ENCODE results near the gene ADPRH. TPM values are rescaled to one million over a fixed set of nuclear protein-coding genes. Genes with fewer than 3 reads are reported as not detected.

Gene ADPRH
- total RNA-seq, 1 donor from 2014 or later = 0.77 TPM

- Mint-ChIP-seq H3K4me1 (peaks cover 12% of the 10 kb centered on the region), H3K36me3 (no peaks in the 10 kb centered on the region), H3K27ac (peak overlapping the region; percentile 92), H3K9me3 (no peaks in the 10 kb centered on the region), H3K27me3 (ENCODE audit: insufficient read depth, low read depth) (peaks cover 15% of the 10 kb centered on the region), H3K4me3 (peak overlapping the region; percentile 88)
- peak overlapping the region; percentile 77 for H2AFZ ChIP-seq (replicated peaks)
- peaks cover 16% of the 10 kb centered on the region for H3K27me3 ChIP-seq
- H4K20me1 ChIP-seq (ENCODE audit: low read depth) = no peaks in the 10 kb centered on the region
- peak overlapping the region; percentile 74 for H3K4me2 ChIP-seq
- peak overlapping the region; percentile 56 for H3K4me3 ChIP-seq
- H3K9ac ChIP-seq = no peak overlapping the region
- no peaks in the 10 kb centered on the region for H3K9me3 ChIP-seq (ENCODE audit: low read depth)
- H3K79me2 ChIP-seq (ENCODE audit: low read depth) = no peaks in the 10 kb centered on the region
- H3K4me1 ChIP-seq = peaks cover 11% of the 10 kb centered on the region
- H3F3A ChIP-seq (ENCODE audit: low read depth) = peaks cover 16% of the 10 kb centered on the region
- H3K36me3 ChIP-seq = no peaks in the 10 kb centered on the region
- DNase-seq (ENCODE audit: low spot score) = peak; percentile 74
- no peak overlapping the region for H3K27ac ChIP-seq
- TF ChIP-seq EZH2 (IDR thresholded peaks at IDR 0.05) (no peak), CTCF (IDR thresholded peaks at IDR 0.05) (no peak), EZH2phosphoT487 (IDR thresholded peaks at IDR 0.05) (no peak)
These were observed 922 bp downstream of the ADPRH start for GRCh38 chr3:119580067-119580760.

- Histone ChIP-seq H3K9ac (no peak overlapping the region), H3K36me3 (no peaks in the 10 kb centered on the region), H4K20me1 (ENCODE audit: low read depth) (no peaks in the 10 kb centered on the region), H3K4me2 (no peak overlapping the region), H3K4me3 (no peak overlapping the region), H3K27ac (no peak overlapping the region), H3K27me3 (peaks cover 16% of the 10 kb centered on the region), H3K9me3 (ENCODE audit: low read depth) (no peaks in the 10 kb centered on the region), H3K79me2 (ENCODE audit: low read depth) (no peaks in the 10 kb centered on the region), H3K4me1 (peaks cover 11% of the 10 kb centered on the region), H3F3A (ENCODE audit: low read depth) (peaks cover 16% of the 10 kb centered on the region), H2AFZ (replicated peaks) (no peak overlapping the region)
- H3K9me3 Mint-ChIP-seq = no peaks in the 10 kb centered on the region
- H3K36me3 Mint-ChIP-seq = no peaks in the 10 kb centered on the region
- peaks cover 12% of the 10 kb centered on the region for H3K4me1 Mint-ChIP-seq
- DNase-seq (ENCODE audit: low spot score) = no peak
- H3K27me3 Mint-ChIP-seq (ENCODE audit: insufficient read depth, low read depth) = peaks cover 18% of the 10 kb centered on the region
- no peak overlapping the region for H3K27ac Mint-ChIP-seq
- TF ChIP-seq EZH2phosphoT487 (IDR thresholded peaks at IDR 0.05) = no peak
- TF ChIP-seq CTCF (IDR thresholded peaks at IDR 0.05) = no peak
- no peak for TF ChIP-seq EZH2 (IDR thresholded peaks at IDR 0.05)
- no peak overlapping the region for H3K4me3 Mint-ChIP-seq
These were observed 2.9 kb downstream of the ADPRH start for GRCh38 chr3:119582178-119582577.

- Mint-ChIP-seq H3K4me3 (no peak overlapping the region), H3K9me3 (peaks cover 3% of the 10 kb centered on the region), H3K27me3 (ENCODE audit: insufficient read depth, low read depth) (peaks cover 12% of the 10 kb centered on the region), H3K4me1 (peaks cover 5% of the 10 kb centered on the region), H3K36me3 (no peaks in the 10 kb centered on the region), H3K27ac (no peak overlapping the region)
- no peak for DNase-seq (ENCODE audit: low spot score)
- Histone ChIP-seq H3K4me1 (peaks cover 22% of the 10 kb centered on the region), H3K27ac (no peak overlapping the region), H3K4me3 (no peak overlapping the region), H4K20me1 (ENCODE audit: low read depth) (no peaks in the 10 kb centered on the region), H3K27me3 (no peaks in the 10 kb centered on the region), H3K36me3 (no peaks in the 10 kb centered on the region), H3K79me2 (ENCODE audit: low read depth) (no peaks in the 10 kb centered on the region), H3K4me2 (no peak overlapping the region), H3F3A (ENCODE audit: low read depth) (peaks cover 20% of the 10 kb centered on the region), H2AFZ (replicated peaks) (no peak overlapping the region), H3K9me3 (ENCODE audit: low read depth) (no peaks in the 10 kb centered on the region), H3K9ac (no peak overlapping the region)
- no peak for TF ChIP-seq CTCF (IDR thresholded peaks at IDR 0.05)
- no peak for TF ChIP-seq EZH2phosphoT487 (IDR thresholded peaks at IDR 0.05)
- TF ChIP-seq EZH2 (IDR thresholded peaks at IDR 0.05) = no peak
These were observed 5.9 kb downstream of the ADPRH start for GRCh38 chr3:119585208-119585607.

Data from neural progenitor cell (in vitro differentiated cells).